Activated CD8-positive, alpha-beta memory T cell treated with anti-CD3 and anti-CD28 coated beads, Interleukin-2, amount 50 U/mL, for 24 hours (primary cell): ENCODE results near the gene IFITM2.
"Not testable (repeated sequence)": the region's sequence is repeated elsewhere in the genome, so short reads cannot be mapped to it uniquely, and the experiment has no call there.

Experiments used
- DNase-seq: peaks from one replicate; pipeline ENCODE4 v3.0.0-alpha.2; 2020; ENCODE audit errors: extremely low read depth

Gene IFITM2

GRCh38 chr11:281486-282161, 26.0 kb upstream of the IFITM2 start:
- no peak for DNase-seq

GRCh38 chr11:282171-282570, 25.4 kb upstream of the IFITM2 start:
- no peak for DNase-seq

GRCh38 chr11:282630-283360, 24.8 kb upstream of the IFITM2 start:
- no peak for DNase-seq

GRCh38 chr11:283405-284104, 24.1 kb upstream of the IFITM2 start:
- no peak for DNase-seq

- DNase-seq, result no peak
These were observed 23.3 kb upstream of the IFITM2 start for GRCh38 chr11:284105-285020.

- no peak for DNase-seq
These were observed 22.4 kb upstream of the IFITM2 start for GRCh38 chr11:285021-285893.

- no peak for DNase-seq
These were observed 21.8 kb upstream of the IFITM2 start for GRCh38 chr11:285894-286220.

- not testable (repeated sequence) for DNase-seq
These were observed 20.4 kb upstream of the IFITM2 start for GRCh38 chr11:286977-287820.

- no peak for DNase-seq
These were observed 19.7 kb upstream of the IFITM2 start for GRCh38 chr11:287821-288477.

- DNase-seq, result no peak
These were observed 18.9 kb upstream of the IFITM2 start, which contains the start of gene PGGHG for GRCh38 chr11:288478-289397. TSS of gene PGGHG (plus strand) at chr11:289126. CDS start at chr11:289817, 691 bp downstream.

GRCh38 chr11:289398-289711, 18.3 kb upstream of the IFITM2 start:
- no peak for DNase-seq

GRCh38 chr11:289712-290620, 17.6 kb upstream of the IFITM2 start:
- DNase-seq, result no peak

- DNase-seq, result no peak
These were observed 16.9 kb upstream of the IFITM2 start for GRCh38 chr11:290621-291231.

GRCh38 chr11:291281-292210, 16.1 kb upstream of the IFITM2 start:
- DNase-seq, result no peak

GRCh38 chr11:292211-293121, 15.2 kb upstream of the IFITM2 start:
- DNase-seq, result no peak
